CD14-positive monocyte (primary cell): Measurements from ENCODE around the gene TMEM14A. TPM values are rescaled to one million over a fixed set of nuclear protein-coding genes. Genes with fewer than 3 reads are reported as not detected.

Experiments
- DNase-seq, 3 donors: peaks; one replicate each; pipeline ENCODE4 v3.0.0-alpha.2; 2011 to 2022
- H2AFZ ChIP-seq: 2 replicates; pipeline ENCODE4 v1.6.0; 2012; ENCODE audit warnings: mild to moderate bottlenecking, low read depth, low read length, inconsistent platforms; ENCODE audit not compliant: insufficient read depth, poor library complexity, severe bottlenecking
- H3K27ac ChIP-seq, 2 donors: 1 replicate in 1 of 2; 2 replicates in 1 of 2; pipeline ENCODE4 v1.5.1; 2012 to 2013; ENCODE audit warnings: low read length in 2 of 2, control low read depth in 1 of 2, inconsistent platforms in 1 of 2, low read depth in 1 of 2, mild to moderate bottlenecking in 1 of 2
- H3K27me3 ChIP-seq, 2 donors: one replicate each; pipeline versions ENCODE4 v1.6.0 to v1.6.1; 2011 to 2013; ENCODE audit warnings: low read length in 2 of 2; ENCODE audit not compliant: control insufficient read depth in 2 of 2, insufficient read depth in 2 of 2
- H3K36me3 ChIP-seq, 2 donors: replicated peaks in 1 of 2; 1 replicate in 1 of 2; 2 replicates in 1 of 2; pipeline versions ENCODE4 v1.5.1 to v1.6.1; 2012 to 2013; ENCODE audit warnings: low read length in 2 of 2, control low read depth in 1 of 2, inconsistent platforms in 1 of 2, mild to moderate bottlenecking in 1 of 2; ENCODE audit not compliant: insufficient read depth in 2 of 2, control insufficient read depth in 1 of 2
- H3K4me1 ChIP-seq, 2 donors: 1 replicate in 1 of 2; 2 replicates in 1 of 2; pipeline versions ENCODE4 v1.5.1 to v1.6.1; 2012 to 2013; ENCODE audit warnings: low read length in 2 of 2, control low read depth in 1 of 2, inconsistent platforms in 1 of 2, mild to moderate bottlenecking in 1 of 2, moderate library complexity in 1 of 2; ENCODE audit not compliant: insufficient read depth in 2 of 2, control insufficient read depth in 1 of 2
- H3K4me2 ChIP-seq: replicated peaks from 2 replicates; pipeline ENCODE3; 2012; ENCODE audit warnings: low read length, moderate library complexity, mild to moderate bottlenecking; ENCODE audit not compliant: poor library complexity, severe bottlenecking; ENCODE audit errors: extremely low read depth
- H3K4me3 ChIP-seq, 3 experiments: fragments of 200-600 bp in 1 of 3; sonication (generic) in 1 of 3; replicated peaks in 1 of 3; 1 replicate in 2 of 3; 2 replicates in 1 of 3; pipeline ENCODE4 v1.5.1; 2011 to 2013; ENCODE audit warnings: low read length in 3 of 3, mild to moderate bottlenecking in 3 of 3, control low read depth in 2 of 3, low read depth in 2 of 3, inconsistent platforms in 1 of 3, moderate library complexity in 1 of 3
- H3K79me2 ChIP-seq: 2 replicates; pipeline ENCODE4 v1.6.0; 2012; ENCODE audit warnings: mild to moderate bottlenecking, control low read depth, inconsistent platforms, low read length, moderate library complexity; ENCODE audit not compliant: insufficient read depth
- H3K9ac ChIP-seq: 2 replicates; pipeline ENCODE4 v1.6.0; 2017; ENCODE audit warnings: low read length, mild to moderate bottlenecking; ENCODE audit not compliant: insufficient read depth, poor library complexity, severe bottlenecking
- H3K9me3 ChIP-seq, 2 donors: replicated peaks in 1 of 2; 1 replicate in 1 of 2; 2 replicates in 1 of 2; pipeline versions ENCODE4 v1.5.1 to v1.6.1; 2012 to 2013; ENCODE audit warnings: low read length in 2 of 2, control low read depth in 1 of 2; ENCODE audit not compliant: control insufficient read depth in 1 of 2, insufficient read depth in 1 of 2
- H4K20me1 ChIP-seq: 2 replicates; pipeline ENCODE4 v1.6.0; 2012; ENCODE audit warnings: mild to moderate bottlenecking, low read length, control low read depth, moderate library complexity; ENCODE audit not compliant: insufficient read depth
- H3K27ac Mint-ChIP-seq, 7 donors: one replicate each; pipeline ENCODE4 v1.8.0; 2020; ENCODE audit warnings: mild to moderate bottlenecking in 7 of 7, mixed read lengths in 7 of 7, moderate library complexity in 6 of 7, inconsistent platforms in 2 of 7
- H3K27me3 Mint-ChIP-seq, 3 donors: one replicate each; pipeline ENCODE4 v1.8.0; 2021 to 2022; ENCODE audit warnings: low read depth in 3 of 3, mild to moderate bottlenecking in 3 of 3, mixed read lengths in 3 of 3, moderate library complexity in 3 of 3, inconsistent platforms in 1 of 3
- H3K36me3 Mint-ChIP-seq, 2 donors: one replicate each; pipeline ENCODE4 v1.8.0; 2020; ENCODE audit warnings: mixed read lengths in 2 of 2, inconsistent platforms in 1 of 2, mild to moderate bottlenecking in 1 of 2
- H3K4me1 Mint-ChIP-seq: one replicate; pipeline ENCODE4 v1.8.0; 2020; ENCODE audit warnings: mild to moderate bottlenecking, mixed read lengths
- H3K4me3 Mint-ChIP-seq, 2 donors: one replicate each; pipeline ENCODE4 v1.8.0; 2020; ENCODE audit warnings: mild to moderate bottlenecking in 2 of 2, mixed read lengths in 2 of 2, moderate library complexity in 1 of 2
- H3K9me3 Mint-ChIP-seq, 7 donors: one replicate each; pipeline ENCODE4 v1.8.0; 2020 to 2022; ENCODE audit warnings: mixed read lengths in 7 of 7, mild to moderate bottlenecking in 6 of 7, moderate library complexity in 6 of 7, inconsistent platforms in 2 of 7
- CTCF ChIP-seq: fragments of 200-600 bp; IDR thresholded peaks from one replicate; pipeline ENCODE4 v1.8.0; 2022; ENCODE audit warnings: antibody characterized with exemption, mild to moderate bottlenecking
- WGBS: methylation state at CpG from one replicate; pipeline ENCODE4 v1.1.5; 2013; ENCODE audit warnings: missing lambda C conversion rate; ENCODE audit not compliant: insufficient coverage; 5-methylcytosine and 5-hydroxymethylcytosine counted together
- intact Hi-C, 2 donors: fragments of 100-400 bp; cut with micrococcal nuclease; formaldehyde crosslinking; loops; one replicate each; pipeline versions ENCODE4 v1.15.0 to v1.15.1; 2023
- polyA plus RNA-seq, 3 donors: library from polyadenylated mRNA; depleted of rRNA in 1 of 3; unstranded in 2 of 3; stranded (reverse) in 1 of 3; fragments of 300-500 nt in 2 of 3; fragments of >200 nt in 1 of 3; fragmentation: Illumina TruSeq in 2 of 3; gene quantifications; 1 replicate in 2 of 3; 2 replicates in 1 of 3; pipeline ENCODE4 v1.2.3, GENCODE V29; 2012 to 2021

TMEM14A gene
- polyA plus RNA-seq, 3 donors = 0.08 to 0.23 (median 0.20) TPM

- Histone ChIP-seq H3K27me3 (no peaks in the 10 kb centered on the region), H3K9me3 (no peaks in the 10 kb centered on the region), H2AFZ (no peak overlapping the region), H3K4me3 (no peak overlapping the region), H3K4me1 (no peaks in the 10 kb centered on the region), H3K27ac (no peak overlapping the region), H3K79me2 (no peaks in the 10 kb centered on the region), H3K4me2 (no peak overlapping the region), H3K36me3 (no peaks in the 10 kb centered on the region), H3K9ac (no peak overlapping the region), H4K20me1 (no peaks in the 10 kb centered on the region)
- no peak for DNase-seq
- intact Hi-C loops = no loop called here
- Mint-ChIP-seq H3K4me1 (no peaks in the 10 kb centered on the region), H3K36me3 (no peaks in the 10 kb centered on the region), H3K4me3 (no peak overlapping the region), H3K27me3 (peaks cover 1 to 19% (median 8%) of the 10 kb centered on the region in 3 donors), H3K9me3 (peaks cover 0 to 5% (median 2%) of the 10 kb centered on the region in 7 donors), H3K27ac (no peak overlapping the region)
- no peak for TF ChIP-seq CTCF
These were observed 47.6 kb downstream of the TMEM14A start for GRCh38 chr6:52718550-52718949.

DNA sequence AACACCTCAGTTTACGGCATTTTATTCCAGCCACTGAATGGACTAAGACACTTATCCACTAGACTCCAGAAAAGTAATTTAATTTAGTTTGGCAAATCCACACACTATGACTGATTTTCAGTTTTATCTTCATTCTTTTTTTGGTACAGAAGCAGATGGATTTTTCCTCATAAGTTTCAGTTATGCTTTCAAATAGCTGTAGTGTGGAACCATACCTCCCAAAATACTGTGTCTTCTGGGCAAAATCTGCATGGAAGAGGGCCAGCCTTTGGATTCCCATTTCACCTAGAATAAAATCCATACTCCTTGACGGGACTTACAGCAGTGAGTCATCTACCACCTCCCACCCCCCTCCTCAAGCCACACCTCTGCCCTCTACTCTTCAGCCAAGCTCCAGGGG lies 49.4 kb downstream of the TMEM14A start:
- H3K4me3 Mint-ChIP-seq = no peak overlapping the region

More for the DNA sequence above, 49.4 kb downstream of the TMEM14A start:
- H4K20me1 ChIP-seq = no peaks in the 10 kb centered on the region
- no peaks in the 10 kb centered on the region for H3K79me2 ChIP-seq
- DNase-seq = no peak
- H2AFZ ChIP-seq = no peak overlapping the region
- no peak overlapping the region for H3K4me3 ChIP-seq
- intact Hi-C loops = no loop called here
- no peaks in the 10 kb centered on the region for H3K27me3 ChIP-seq
- peaks cover 0 to 5% (median 0%) of the 10 kb centered on the region in 7 donors for H3K9me3 Mint-ChIP-seq
- H3K36me3 ChIP-seq = no peaks in the 10 kb centered on the region
- no peaks in the 10 kb centered on the region for H3K36me3 Mint-ChIP-seq
- peak overlapping the region in 1 of 7 donors; percentile 2 for H3K27ac Mint-ChIP-seq
- H3K4me2 ChIP-seq = no peak overlapping the region
- WGBS = 89% methylated on average over 1 of the region's 2 CpGs
- H3K27ac ChIP-seq = no peak overlapping the region
- H3K27me3 Mint-ChIP-seq = peaks cover 1 to 13% (median 6%) of the 10 kb centered on the region in 3 donors
- no peaks in the 10 kb centered on the region for H3K4me1 ChIP-seq
- no peaks in the 10 kb centered on the region for H3K4me1 Mint-ChIP-seq
- H3K9me3 ChIP-seq = no peaks in the 10 kb centered on the region
- no peak for TF ChIP-seq CTCF
- H3K9ac ChIP-seq = no peak overlapping the region
